ENCODE measurements around the gene FBXL20. TPM values are rescaled to one million over a fixed set of nuclear protein-coding genes. Genes with fewer than 3 reads are reported as not detected.

Gene FBXL20
- total and polyA plus RNA-seq, 4 donors: 1.6 to 8.4 (median 5.2) TPM

DNA sequence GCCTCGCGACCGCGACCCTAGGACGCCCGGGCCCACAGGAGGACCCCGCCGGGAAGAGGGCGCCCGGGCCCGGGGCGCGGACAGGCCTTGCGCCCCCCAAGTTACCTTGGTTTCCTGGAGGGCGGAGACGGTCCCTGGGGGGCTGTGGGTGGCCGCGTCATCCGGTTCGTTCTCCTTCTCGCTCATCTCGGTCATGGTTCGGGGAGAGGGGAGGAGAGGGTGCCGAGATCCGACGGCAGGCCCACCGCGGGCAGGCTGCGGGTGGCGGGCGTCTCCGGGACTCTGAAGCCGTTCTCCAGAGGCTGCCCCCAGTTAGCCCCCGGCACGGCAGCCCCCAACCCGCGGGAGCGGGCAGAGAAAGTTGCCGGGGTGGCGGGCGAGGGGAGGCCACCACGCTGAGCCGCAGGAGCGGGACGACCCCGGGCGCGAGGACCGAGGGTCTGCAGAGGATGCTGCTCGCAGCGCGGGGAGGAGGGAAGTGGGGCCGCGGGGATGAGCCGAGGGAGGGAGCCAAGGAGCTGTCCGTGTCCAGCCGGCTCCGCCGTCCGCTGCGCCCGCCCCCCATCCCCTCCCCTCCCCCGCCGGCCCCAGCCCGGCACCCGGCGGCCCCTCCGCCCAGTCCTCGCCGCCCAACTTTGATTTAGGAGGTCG is 176.0 kb downstream of the FBXL20 start, which contains the start of gene STAC2:
TSS of gene STAC2 (minus strand) at position 638 of the 651 bp plus-strand sequence. CDS start at position 195, 443 bp downstream.
- Histone ChIP-seq H3K4me3 (ENCODE audit: low read depth in 1 of 3, low read length in 3 of 3) (peak within 1 kb of the TSS in 1 of 3 donors; percentile 39), H3K9ac (ENCODE audit: low read depth in 1 of 2, low read length in 2 of 2) (no peak within 1 kb of the TSS), H3K9me3 (ENCODE audit: control insufficient read depth in 4 of 4, low read length in 3 of 4) (no peaks in the 10 kb centered on the region), H3K27ac (ENCODE audit: low read depth in 1 of 2, low read length in 2 of 2) (no peak within 1 kb of the TSS), H3K27me3 (ENCODE audit: control insufficient read depth in 4 of 4, insufficient read depth in 4 of 4, low read length in 3 of 4) (peaks cover 0 to 8% (median 6%) of the 10 kb centered on the region in 4 donors), H3K36me3 (ENCODE audit: control insufficient read depth in 4 of 4, insufficient read depth in 3 of 4, low read depth in 1 of 4, low read length in 3 of 4) (no peaks in the 10 kb centered on the region), H3K4me1 (ENCODE audit: control insufficient read depth in 4 of 4, insufficient read depth in 4 of 4, low read length in 3 of 4) (peaks cover 0 to 15% (median 6%) of the 10 kb centered on the region in 4 donors)
- TF ChIP-seq EGR1 (IDR thresholded peaks at IDR 0.05; ENCODE audit: low read depth in 2 of 2) (no peak), REST (IDR thresholded peaks at IDR 0.05) (no peak)
- DNase-seq (ENCODE audit: low spot score): no peak
- 3% methylated on average over 71 of the region's 71 CpGs for WGBS

GRCh38 chr17:39224778-39225307 is 176.6 kb downstream of the FBXL20 start:
- peak overlapping the region in 1 of 3 donors; percentile 39 for H3K4me3 ChIP-seq (ENCODE audit: low read depth in 1 of 3, low read length in 3 of 3)
- TF ChIP-seq FOXA1 (IDR thresholded peaks at IDR 0.05): no peak
- TF ChIP-seq NR2F2 (IDR thresholded peaks at IDR 0.05): no peak
- TF ChIP-seq HNF4A (conservative IDR thresholded peaks at IDR 0.05): no peak
- TF ChIP-seq, protein P1, sequence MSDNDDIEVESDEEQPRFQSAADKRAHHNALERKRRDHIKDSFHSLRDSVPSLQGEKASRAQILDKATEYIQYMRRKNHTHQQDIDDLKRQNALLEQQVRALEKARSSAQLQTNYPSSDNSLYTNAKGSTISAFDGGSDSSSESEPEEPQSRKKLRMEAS (IDR thresholded peaks at IDR 0.05): no peak
- TF ChIP-seq SP1 (IDR thresholded peaks at IDR 0.05): no peak
- no peak for TF ChIP-seq REST (IDR thresholded peaks at IDR 0.05)
- TF ChIP-seq JUND (IDR thresholded peaks at IDR 0.05): no peak
- no peak for TF ChIP-seq GABPA (IDR thresholded peaks at IDR 0.05 in 1 of 2, conservative IDR thresholded peaks at IDR 0.05 in 1 of 2)
- no peak for TF ChIP-seq TAF1 (conservative IDR thresholded peaks at IDR 0.05)
- no peak for TF ChIP-seq HNF4G (IDR thresholded peaks at IDR 0.05)
- no peak for TF ChIP-seq YY1 (IDR thresholded peaks at IDR 0.05)
- no peak for TF ChIP-seq FOXA2 (IDR thresholded peaks at IDR 0.05)
- TF ChIP-seq RXRA (IDR thresholded peaks at IDR 0.05): no peak
- TF ChIP-seq RAD21 (IDR thresholded peaks at IDR 0.05): no peak
- no peaks in the 10 kb centered on the region for H3K36me3 ChIP-seq (ENCODE audit: control insufficient read depth in 4 of 4, insufficient read depth in 3 of 4, low read depth in 1 of 4, low read length in 3 of 4)
- H3K27me3 ChIP-seq (ENCODE audit: control insufficient read depth in 4 of 4, insufficient read depth in 4 of 4, low read length in 3 of 4): peaks cover 0 to 8% (median 6%) of the 10 kb centered on the region in 4 donors
- no peak for DNase-seq (ENCODE audit: low spot score)
- no peaks in the 10 kb centered on the region for H3K9me3 ChIP-seq (ENCODE audit: control insufficient read depth in 4 of 4, low read length in 3 of 4)
- no peak overlapping the region for H3K27ac ChIP-seq (ENCODE audit: low read depth in 1 of 2, low read length in 2 of 2)
- no peak overlapping the region for H3K9ac ChIP-seq (ENCODE audit: low read depth in 1 of 2, low read length in 2 of 2)
- 4% methylated on average over 68 of the region's 68 CpGs for WGBS
- H3K4me1 ChIP-seq (ENCODE audit: control insufficient read depth in 4 of 4, insufficient read depth in 4 of 4, low read length in 3 of 4): peaks cover 0 to 15% (median 6%) of the 10 kb centered on the region in 4 donors

Measured in liver (tissue), 9 donors.